Common myeloid progenitor, CD34-positive (primary cell): Measurements from ENCODE around the gene RNF135.
"Not testable (repeated sequence)": the region's sequence is repeated elsewhere in the genome, so short reads cannot be mapped to it uniquely, and the experiment has no call there.

Experiments used
- CTCF ChIA-PET: fragments of 350-600 bp; sonication (Branson Sonifier 250); formaldehyde crosslinking; loops from one replicate; lab custom pipeline; 2021; ENCODE audit warnings: antibody characterized with exemption; lab: Charles Lee
- POLR2A ChIA-PET: fragments of 350-600 bp; sonication (Branson Sonifier 250); formaldehyde crosslinking; loops from one replicate; lab custom pipeline; 2021; ENCODE audit warnings: antibody characterized with exemption; lab: Charles Lee
- DNase-seq, 3 donors: peaks; one replicate each; pipeline versions ENCODE4 v3.0.0 to v3.0.0-alpha.2; 2013
- H3K27ac ChIP-seq, 2 experiments: 1 replicate in 1 of 2; 2 replicates in 1 of 2; pipeline ENCODE4 v1.7.0; 2013; ENCODE audit warnings: inconsistent platforms in 2 of 2, low read length in 2 of 2, mild to moderate bottlenecking in 2 of 2, low read depth in 1 of 2, moderate library complexity in 1 of 2; ENCODE audit not compliant: severe bottlenecking in 2 of 2, insufficient read depth in 1 of 2, poor library complexity in 1 of 2
- H3K27me3 ChIP-seq, 5 experiments: replicated peaks in 2 of 5; 1 replicate in 3 of 5; 2 replicates in 2 of 5; pipeline versions ENCODE4 v1.6.1 to v1.7.0; 2013; ENCODE audit warnings: low read length in 4 of 5, mild to moderate bottlenecking in 2 of 5, moderate library complexity in 2 of 5, inconsistent platforms in 1 of 5; ENCODE audit not compliant: insufficient read depth in 5 of 5, control insufficient read depth in 4 of 5
- H3K36me3 ChIP-seq, 4 experiments: 1 replicate in 2 of 4; 2 replicates in 2 of 4; pipeline versions ENCODE4 v1.6.1 to v1.7.0; 2013; ENCODE audit warnings: low read length in 3 of 4, control low read depth in 1 of 4, mild to moderate bottlenecking in 1 of 4; ENCODE audit not compliant: control insufficient read depth in 4 of 4, insufficient read depth in 4 of 4
- H3K4me1 ChIP-seq, 4 experiments: 1 replicate in 3 of 4; 2 replicates in 1 of 4; pipeline versions ENCODE4 v1.6.1 to v1.7.1; 2013; ENCODE audit warnings: low read length in 3 of 4, mild to moderate bottlenecking in 3 of 4, control low read depth in 1 of 4, inconsistent platforms in 1 of 4, moderate library complexity in 1 of 4; ENCODE audit not compliant: control insufficient read depth in 4 of 4, insufficient read depth in 4 of 4; ENCODE audit errors: control extremely low read depth in 1 of 4
- H3K4me3 ChIP-seq, 7 experiments: 1 replicate in 4 of 7; 2 replicates in 3 of 7; pipeline versions ENCODE4 v1.5.1 to v1.7.0; 2013; ENCODE audit warnings: mild to moderate bottlenecking in 7 of 7, low read length in 6 of 7, moderate library complexity in 6 of 7, inconsistent platforms in 2 of 7, low read depth in 2 of 7, control low read depth in 1 of 7; ENCODE audit not compliant: insufficient read depth in 4 of 7, control insufficient read depth in 1 of 7; ENCODE audit errors: extremely low read depth in 1 of 7
- H3K9me3 ChIP-seq, 5 experiments: 1 replicate in 4 of 5; 2 replicates in 1 of 5; pipeline versions ENCODE4 v1.6.1 to v1.7.1; 2013; ENCODE audit warnings: low read length in 4 of 5, mild to moderate bottlenecking in 2 of 5, inconsistent platforms in 1 of 5, low read depth in 1 of 5, moderate library complexity in 1 of 5; ENCODE audit not compliant: control insufficient read depth in 4 of 5, insufficient read depth in 2 of 5; ENCODE audit errors: control extremely low read depth in 1 of 5
- WGBS: methylation state at CpG from one replicate; pipeline ENCODE4 v1.1.5; 2013; ENCODE audit not compliant: insufficient coverage; 5-methylcytosine and 5-hydroxymethylcytosine counted together

The RNF135 gene

DNA sequence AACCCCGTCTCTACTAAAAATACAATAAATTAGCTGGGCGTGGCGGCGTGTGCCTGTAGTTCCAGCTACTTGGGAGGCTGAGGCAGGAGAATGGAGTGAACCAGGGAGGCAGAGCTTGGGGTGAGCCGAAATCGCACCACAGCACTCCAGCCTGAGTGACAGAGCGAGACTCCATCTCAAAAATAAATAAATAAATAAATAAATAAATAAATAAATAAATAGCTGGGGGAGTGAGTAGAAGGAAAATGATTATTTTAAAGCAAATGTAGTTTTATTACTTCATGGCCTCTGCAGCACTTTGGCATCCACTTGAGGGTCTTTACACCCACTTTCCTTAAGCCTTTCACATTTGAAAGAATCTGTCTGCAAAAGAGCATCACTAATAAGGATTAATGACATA is 70.0 kb downstream of the RNF135 start:
- H3K27me3 ChIP-seq, DNase-seq, POLR2A ChIA-PET, H3K4me1 ChIP-seq, H3K9me3 ChIP-seq, CTCF ChIA-PET, H3K27ac ChIP-seq, H3K36me3 ChIP-seq, H3K4me3 ChIP-seq: not testable (repeated sequence)
- WGBS = no CpG with 5 or more reads among the region's 7 CpGs

DNA sequence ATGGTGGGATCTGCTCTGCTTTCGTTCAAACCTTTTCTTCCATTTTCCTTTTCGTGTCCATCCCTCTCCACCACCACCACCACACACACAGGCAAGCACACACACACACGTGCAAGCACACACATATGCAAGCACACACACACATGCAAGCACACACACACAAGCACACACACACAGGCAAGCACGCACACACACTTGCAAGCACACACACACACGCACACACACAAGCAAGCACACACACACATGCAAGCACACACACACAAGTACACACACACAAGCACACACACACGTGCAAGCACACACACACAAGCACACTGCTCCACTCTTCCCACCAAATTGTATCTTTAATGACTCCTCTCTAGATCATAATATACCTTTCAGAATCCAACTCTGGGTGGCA is 71.5 kb downstream of the RNF135 start:
- DNase-seq, POLR2A ChIA-PET, H3K27me3 ChIP-seq, H3K36me3 ChIP-seq, H3K27ac ChIP-seq, CTCF ChIA-PET, H3K9me3 ChIP-seq, H3K4me1 ChIP-seq, H3K4me3 ChIP-seq: not testable (repeated sequence)
- whole genome bisulfite sequencing = no CpG with 5 or more reads among the region's 6 CpGs

DNA sequence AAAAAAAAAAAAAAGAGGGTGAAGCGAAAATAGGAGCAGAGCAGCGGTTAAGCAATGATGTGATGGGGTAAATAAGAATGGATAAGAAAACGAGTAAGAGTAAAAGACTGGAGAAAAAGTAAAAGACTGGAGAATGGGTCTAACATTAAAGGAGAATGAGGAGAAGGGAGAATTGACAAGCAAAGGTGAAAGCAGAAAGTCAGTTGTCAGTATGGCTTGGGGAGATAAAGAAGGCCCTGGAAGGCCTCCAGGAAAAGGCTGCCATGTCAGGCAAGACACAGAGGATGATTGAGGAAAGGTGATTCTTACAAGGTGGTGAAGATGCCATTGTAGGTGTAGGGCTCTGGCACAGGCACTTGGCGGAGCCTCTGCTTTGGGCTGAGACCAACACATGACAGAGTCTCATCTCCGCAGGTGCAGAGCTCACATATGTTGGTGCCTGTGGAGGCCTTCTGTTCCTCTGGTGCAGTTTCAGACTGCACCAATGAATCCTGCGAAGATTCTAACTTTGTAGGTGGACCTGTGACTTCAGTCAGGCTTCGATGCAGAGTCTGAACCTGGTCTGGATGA is 76.1 kb downstream of the RNF135 start:
- WGBS = no CpG with 5 or more reads among the region's 7 CpGs
- CTCF ChIA-PET = interaction anchor here (1.4 kb wide), 1 partner anchor 34 kb away, joined by 3 read pairs; no protein-coding TSS in a partner anchor
- H3K27ac ChIP-seq = not testable (repeated sequence)

DNA sequence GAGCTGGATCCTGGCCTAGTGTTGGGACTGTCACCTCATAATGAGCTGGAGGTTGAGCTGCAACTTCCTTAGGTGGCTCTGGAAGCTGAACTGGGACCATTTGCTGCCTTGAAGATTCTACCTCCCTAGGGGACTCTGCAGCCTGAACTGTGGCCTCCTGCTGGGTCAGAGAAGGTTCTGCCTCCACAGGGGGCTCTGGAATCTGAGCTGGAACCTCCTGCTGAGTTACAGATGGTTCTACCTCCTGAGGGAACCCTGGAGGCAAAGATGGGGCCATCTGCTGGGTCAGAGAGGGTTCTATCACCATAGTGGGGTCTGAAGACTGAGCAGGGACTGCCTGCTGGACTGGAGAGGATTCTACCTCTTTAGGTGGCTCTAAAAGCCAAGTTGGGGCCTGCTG is 77.3 kb downstream of the RNF135 start:
- H3K36me3 ChIP-seq = no peaks in the 10 kb centered on the region
- no peak overlapping the region for H3K27ac ChIP-seq
- no peaks in the 10 kb centered on the region for H3K27me3 ChIP-seq
- no peak overlapping the region for H3K4me3 ChIP-seq
- peaks cover 2 to 19% (median 14%) of the 10 kb centered on the region in 4 experiments for H3K4me1 ChIP-seq
- DNase-seq = no peak
- POLR2A ChIA-PET = no interaction called here
- CTCF ChIA-PET = interaction anchor here (1.1 to 1.4 kb wide), 2 partner anchors 13 to 35 kb away, joined by 3 read pairs; no protein-coding TSS in a partner anchor
- H3K9me3 ChIP-seq = no peaks in the 10 kb centered on the region

More for the DNA sequence above, 76.1 kb downstream of the RNF135 start:
- H3K36me3 ChIP-seq, POLR2A ChIA-PET, H3K9me3 ChIP-seq, H3K27me3 ChIP-seq, DNase-seq, H3K4me1 ChIP-seq, H3K4me3 ChIP-seq: not testable (repeated sequence)

DNA sequence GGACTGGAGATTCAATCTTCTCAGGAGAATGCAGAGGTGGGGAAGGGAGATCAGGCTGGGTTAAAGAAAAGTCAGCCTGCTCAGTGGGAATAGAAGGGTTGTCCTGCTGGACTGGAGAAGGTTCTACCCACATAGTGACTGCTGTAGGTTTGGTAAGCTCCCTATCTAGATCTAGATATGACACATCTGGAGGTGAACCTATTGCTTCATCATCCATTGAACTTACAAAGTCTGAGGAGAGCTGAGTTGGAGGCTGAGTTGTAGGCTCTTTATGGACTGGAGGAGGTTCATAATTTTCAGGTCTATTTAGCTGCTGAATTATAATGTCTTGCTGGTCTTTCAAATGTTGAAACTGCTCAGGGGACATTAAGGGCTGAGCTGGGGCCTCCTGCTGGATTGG is 77.9 kb downstream of the RNF135 start:
- H3K27ac ChIP-seq = no peak overlapping the region
- H3K27me3 ChIP-seq = no peaks in the 10 kb centered on the region
- H3K36me3 ChIP-seq = no peaks in the 10 kb centered on the region
- no peak for DNase-seq
- H3K4me1 ChIP-seq = peaks cover 2 to 19% (median 14%) of the 10 kb centered on the region in 4 experiments
- POLR2A ChIA-PET = no interaction called here
- CTCF ChIA-PET = no interaction called here
- H3K4me3 ChIP-seq = no peak overlapping the region
- H3K9me3 ChIP-seq = no peaks in the 10 kb centered on the region
